T-cell (primary cell): ENCODE data around the gene DNAH6. TPM values are rescaled to one million over a fixed set of nuclear protein-coding genes. Genes with fewer than 3 reads are reported as not detected.

Experiments
- ATAC-seq, 4 experiments: fragments of 200-7000 bp in 3 of 4; fragments of 150-1000 bp in 1 of 4; cut with Tn5 transposase; replicated peaks in 1 of 4; 1 replicate in 3 of 4; 2 replicates in 1 of 4; pipeline ENCODE4 v1.10.0; 2021; ENCODE audit warnings: moderate library complexity in 3 of 4, mild to moderate bottlenecking in 2 of 4, moderate number of reproducible peaks in 1 of 4
- CTCF ChIA-PET, 2 donors: fragments of 300-600 bp; sonication (Branson Sonifier 250); formaldehyde crosslinking; loops; one replicate each; lab custom pipeline; 2022; ENCODE audit warnings: antibody characterized with exemption in 2 of 2; lab: Charles Lee
- POLR2A ChIA-PET, 2 donors: fragments of 300-600 bp; sonication (Branson Sonifier 250); formaldehyde crosslinking; loops; one replicate each; lab custom pipeline; 2022; ENCODE audit warnings: antibody characterized with exemption in 2 of 2; lab: Charles Lee
- DNase-seq, 35 experiments: peaks; one replicate each; pipeline versions ENCODE4 v3.0.0 to v3.0.0-alpha.2; 2013 to 2023
- H3K27ac ChIP-seq: one replicate; pipeline ENCODE4 v1.5.1; 2013; ENCODE audit warnings: low read length
- H3K27me3 ChIP-seq, 2 experiments: replicated peaks in 1 of 2; 1 replicate in 1 of 2; 2 replicates in 1 of 2; pipeline versions ENCODE4 v1.6.1 to v1.7.0; 2013; ENCODE audit warnings: low read length in 1 of 2, mixed read lengths in 1 of 2; ENCODE audit not compliant: control insufficient read depth in 2 of 2, insufficient read depth in 2 of 2; ENCODE audit errors: extremely low read depth in 1 of 2
- H3K36me3 ChIP-seq, 2 donors: 1 replicate in 1 of 2; 2 replicates in 1 of 2; pipeline versions ENCODE4 v1.6.1 to v1.7.0; 2013; ENCODE audit warnings: low read length in 1 of 2; ENCODE audit not compliant: control insufficient read depth in 2 of 2, insufficient read depth in 1 of 2; ENCODE audit errors: extremely low read depth in 1 of 2
- H3K4me1 ChIP-seq, 2 experiments: 1 replicate in 1 of 2; 2 replicates in 1 of 2; pipeline versions ENCODE4 v1.6.1 to v1.7.0; 2013; ENCODE audit warnings: low read length in 2 of 2, mixed read lengths in 1 of 2; ENCODE audit not compliant: insufficient read depth in 2 of 2, control insufficient read depth in 1 of 2; ENCODE audit errors: extremely low read depth in 1 of 2
- H3K4me3 ChIP-seq, 2 donors: 1 replicate in 1 of 2; 2 replicates in 1 of 2; pipeline versions ENCODE4 v1.5.1 to v1.7.0; 2013; ENCODE audit warnings: mild to moderate bottlenecking in 2 of 2, low read length in 1 of 2, moderate library complexity in 1 of 2; ENCODE audit not compliant: control insufficient read depth in 1 of 2; ENCODE audit errors: extremely low read depth in 1 of 2
- H3K9me3 ChIP-seq: 2 replicates; pipeline ENCODE4 v1.7.0; 2013
- H3K27ac Mint-ChIP-seq, 2 donors: one replicate each; pipeline ENCODE4 v1.8.0; 2020 to 2021; ENCODE audit warnings: mild to moderate bottlenecking in 2 of 2, mixed read lengths in 2 of 2
- H3K27me3 Mint-ChIP-seq, 2 donors: one replicate each; pipeline ENCODE4 v1.8.0; 2021 to 2022; ENCODE audit warnings: mixed read lengths in 2 of 2
- H3K36me3 Mint-ChIP-seq: one replicate; pipeline ENCODE4 v1.8.0; 2021; ENCODE audit warnings: mixed read lengths
- H3K4me1 Mint-ChIP-seq, 3 donors: one replicate each; pipeline ENCODE4 v1.8.0; 2020 to 2022; ENCODE audit warnings: mixed read lengths in 3 of 3, mild to moderate bottlenecking in 1 of 3
- H3K4me3 Mint-ChIP-seq, 3 donors: one replicate each; pipeline ENCODE4 v1.8.0; 2020 to 2022; ENCODE audit warnings: mild to moderate bottlenecking in 3 of 3, mixed read lengths in 3 of 3, moderate library complexity in 3 of 3
- H3K9me3 Mint-ChIP-seq, 3 donors: one replicate each; pipeline ENCODE4 v1.8.0; 2020 to 2022; ENCODE audit warnings: mixed read lengths in 3 of 3
- WGBS: methylation state at CpG from one replicate; pipeline ENCODE4 v1.1.5; 2013; ENCODE audit warnings: missing lambda C conversion rate; ENCODE audit not compliant: insufficient coverage; 5-methylcytosine and 5-hydroxymethylcytosine counted together
- total RNA-seq, 35 experiments: library from RNA in 6 of 35; stranded (reverse) in 6 of 35; fragments of 120-200 nt in 1 of 35; gene quantifications; one replicate each; pipeline versions ENCODE4 v1.2.1 to v1.2.4 and lab custom pipeline; 2013 to 2026

Gene DNAH6
- total RNA-seq, 5 donors from 2014 or later (not counting 1 experiment from before 2014, with no cell fraction given), result 0.44 to 2.0 (median 1.2) TPM

- Mint-ChIP-seq H3K4me1 (peaks cover 28 to 40% (median 30%) of the 10 kb centered on the region in 3 donors), H3K36me3 (no peaks in the 10 kb centered on the region), H3K27me3 (no peaks in the 10 kb centered on the region), H3K27ac (no peak overlapping the region), H3K9me3 (no peaks in the 10 kb centered on the region), H3K4me3 (no peak overlapping the region)
- Histone ChIP-seq H3K4me3 (no peak overlapping the region), H3K9me3 (no peaks in the 10 kb centered on the region), H3K27me3 (no peaks in the 10 kb centered on the region), H3K4me1 (peaks cover 6 to 8% of the 10 kb centered on the region in 2 experiments), H3K27ac (no peak overlapping the region), H3K36me3 (no peaks in the 10 kb centered on the region)
- DNase-seq, result no peak
- ChIA-PET CTCF (interaction anchor here in 1 of 2 donors (1.1 to 1.5 kb wide), 2 partner anchors 132 to 253 kb away, joined by 4 to 7 read pairs; no protein-coding TSS in a partner anchor), POLR2A (no interaction called here)
- ATAC-seq, result no peak
Measured at GRCh38 chr2:84629550-84629949, 113.3 kb downstream of the DNAH6 start.

GRCh38 chr2:84631047-84631446, 114.7 kb downstream of the DNAH6 start:
- DNase-seq (peak in 1 of 35 experiments; percentile 58), ATAC-seq (peak; percentile 52 to 71 (median 60))
- Mint-ChIP-seq H3K9me3 (no peaks in the 10 kb centered on the region), H3K27me3 (no peaks in the 10 kb centered on the region), H3K4me1 (peaks cover 34 to 46% (median 36%) of the 10 kb centered on the region in 3 donors), H3K4me3 (peak overlapping the region in 1 of 3 donors; percentile 9), H3K36me3 (no peaks in the 10 kb centered on the region), H3K27ac (no peak overlapping the region)
- WGBS, result 86% methylated on average over 5 of the region's 6 CpGs
- Histone ChIP-seq H3K27ac (no peak overlapping the region), H3K27me3 (no peaks in the 10 kb centered on the region), H3K4me3 (no peak overlapping the region), H3K36me3 (no peaks in the 10 kb centered on the region), H3K9me3 (no peaks in the 10 kb centered on the region), H3K4me1 (peaks cover 6 to 8% of the 10 kb centered on the region in 2 experiments)
- POLR2A ChIA-PET, result no interaction called here
- CTCF ChIA-PET, result interaction anchor here (0.6 to 1.5 kb wide), 5 partner anchors 130 to 295 kb away, joined by 3 to 6 read pairs (median 4); no protein-coding TSS in a partner anchor

GRCh38 chr2:84631985-84632384, 115.7 kb downstream of the DNAH6 start:
- DNase-seq (no peak), ATAC-seq (peak in 1 of 4 experiments; percentile 19)
- Mint-ChIP-seq H3K4me3 (no peak overlapping the region), H3K4me1 (peaks cover 42 to 53% (median 43%) of the 10 kb centered on the region in 3 donors), H3K36me3 (no peaks in the 10 kb centered on the region), H3K27me3 (no peaks in the 10 kb centered on the region), H3K27ac (peak overlapping the region; percentile 61 to 72), H3K9me3 (no peaks in the 10 kb centered on the region)
- Histone ChIP-seq H3K36me3 (no peaks in the 10 kb centered on the region), H3K27me3 (no peaks in the 10 kb centered on the region), H3K4me1 (peaks cover 6 to 8% of the 10 kb centered on the region in 2 experiments), H3K9me3 (no peaks in the 10 kb centered on the region), H3K27ac (no peak overlapping the region), H3K4me3 (no peak overlapping the region)
- CTCF ChIA-PET, result interaction anchor here in 1 of 2 donors (1.0 kb wide), 1 partner anchor 295 kb away, joined by 6 read pairs; no protein-coding TSS in a partner anchor
- WGBS, result 68% methylated on average over 2 of the region's 5 CpGs
- POLR2A ChIA-PET, result no interaction called here

GRCh38 chr2:84636080-84636971, 120.0 kb downstream of the DNAH6 start:
- Histone ChIP-seq H3K27me3 (no peaks in the 10 kb centered on the region), H3K9me3 (no peaks in the 10 kb centered on the region), H3K4me3 (no peak overlapping the region), H3K4me1 (peaks cover 6% of the 10 kb centered on the region in 2 experiments), H3K36me3 (no peaks in the 10 kb centered on the region), H3K27ac (no peak overlapping the region)
- no peak overlapping the region for H3K27ac Mint-ChIP-seq
- peaks cover 2 to 4% (median 3%) of the 10 kb centered on the region in 3 donors for H3K9me3 Mint-ChIP-seq
- no peak overlapping the region for H3K4me3 Mint-ChIP-seq
- DNase-seq (no peak), ATAC-seq (no peak)
- ChIA-PET POLR2A (no interaction called here), CTCF (interaction anchor here in 1 of 2 donors (0.7 kb wide), 1 partner anchor 1385 kb away, joined by 3 read pairs; no protein-coding TSS in a partner anchor)
- no peaks in the 10 kb centered on the region for H3K27me3 Mint-ChIP-seq
- H3K36me3 Mint-ChIP-seq, result no peaks in the 10 kb centered on the region
- 69% methylated on average over 2 of the region's 2 CpGs for WGBS
- H3K4me1 Mint-ChIP-seq, result peaks cover 39 to 44% (median 39%) of the 10 kb centered on the region in 3 donors

- Histone ChIP-seq H3K27ac (no peak overlapping the region), H3K27me3 (no peaks in the 10 kb centered on the region), H3K4me1 (no peaks in the 10 kb centered on the region), H3K36me3 (no peaks in the 10 kb centered on the region), H3K9me3 (no peaks in the 10 kb centered on the region), H3K4me3 (no peak overlapping the region)
- WGBS, result 89% methylated on average over 3 of the region's 5 CpGs
- POLR2A ChIA-PET, result no interaction called here
- CTCF ChIA-PET, result interaction anchor here in 1 of 2 donors (0.5 kb wide), 1 partner anchor 646 kb away, joined by 5 read pairs; no protein-coding TSS in a partner anchor
- Mint-ChIP-seq H3K27me3 (no peaks in the 10 kb centered on the region), H3K27ac (no peak overlapping the region), H3K9me3 (peaks cover 4 to 23% (median 6%) of the 10 kb centered on the region in 3 donors), H3K4me3 (no peak overlapping the region), H3K4me1 (peaks cover 15 to 28% (median 16%) of the 10 kb centered on the region in 3 donors), H3K36me3 (peaks cover 7% of the 10 kb centered on the region)
- DNase-seq, result no peak
- ATAC-seq, result no peak
Measured at GRCh38 chr2:84639751-84640150, 123.5 kb downstream of the DNAH6 start.

GRCh38 chr2:84640411-84640810, 124.1 kb downstream of the DNAH6 start:
- H3K9me3 ChIP-seq, result no peaks in the 10 kb centered on the region
- H3K4me3 ChIP-seq, result no peak overlapping the region
- no peaks in the 10 kb centered on the region for H3K36me3 ChIP-seq
- ChIA-PET CTCF (no interaction called here), POLR2A (no interaction called here)
- peaks cover 4 to 23% (median 6%) of the 10 kb centered on the region in 3 donors for H3K9me3 Mint-ChIP-seq
- ATAC-seq (no peak), DNase-seq (no peak)
- no peak overlapping the region for H3K27ac Mint-ChIP-seq
- H3K27me3 Mint-ChIP-seq, result no peaks in the 10 kb centered on the region
- H3K4me3 Mint-ChIP-seq, result no peak overlapping the region
- no peak overlapping the region for H3K27ac ChIP-seq
- H3K4me1 Mint-ChIP-seq, result peaks cover 12 to 28% (median 13%) of the 10 kb centered on the region in 3 donors
- WGBS, result 53% methylated on average over 2 of the region's 2 CpGs
- H3K36me3 Mint-ChIP-seq, result peaks cover 7% of the 10 kb centered on the region
- no peaks in the 10 kb centered on the region for H3K27me3 ChIP-seq
- H3K4me1 ChIP-seq, result no peaks in the 10 kb centered on the region
